Hepatocyte (in vitro differentiated cells): ENCODE results near the gene HIBCH. TPM values are rescaled to one million over a fixed set of nuclear protein-coding genes. Genes with fewer than 3 reads are reported as not detected.

Source experiments
- DNase-seq: peaks from one replicate; pipeline ENCODE4 v3.0.0-alpha.2; 2016; ENCODE audit warnings: low spot score
- H2AFZ ChIP-seq: fragments of 200-600 bp; sonication (generic); 2 replicates; pipeline ENCODE4 v1.6.0; 2016; ENCODE audit warnings: antibody characterized with exemption, mild to moderate bottlenecking
- H3K27ac ChIP-seq: fragments of 200-600 bp; sonication (generic); 2 replicates; pipeline ENCODE4 v1.5.1; 2016; ENCODE audit warnings: mild to moderate bottlenecking
- H3K27me3 ChIP-seq: fragments of 200-600 bp; sonication (generic); 2 replicates; pipeline ENCODE4 v1.6.1; 2016
- H3K36me3 ChIP-seq: fragments of 200-600 bp; sonication (generic); replicated peaks from 2 replicates; pipeline ENCODE4 v1.5.1; 2016; ENCODE audit warnings: low read depth; ENCODE audit not compliant: insufficient read depth
- H3K4me1 ChIP-seq: fragments of 200-600 bp; sonication (generic); 2 replicates; pipeline ENCODE4 v1.5.1; 2016; ENCODE audit warnings: mild to moderate bottlenecking, moderate library complexity; ENCODE audit not compliant: insufficient read depth
- H3K4me2 ChIP-seq: fragments of 200-600 bp; sonication (generic); 2 replicates; pipeline ENCODE4 v1.6.0; 2016
- H3K4me3 ChIP-seq: fragments of 200-600 bp; sonication (generic); 2 replicates; pipeline ENCODE4 v1.5.1; 2016; ENCODE audit warnings: mild to moderate bottlenecking
- H3K79me2 ChIP-seq: fragments of 200-600 bp; sonication (generic); 2 replicates; pipeline ENCODE4 v1.6.0; 2017; ENCODE audit warnings: mild to moderate bottlenecking
- H3K9me2 ChIP-seq: fragments of 200-600 bp; sonication (generic); replicated peaks from 2 replicates; pipeline ENCODE4 v1.6.0; 2017; ENCODE audit warnings: mild to moderate bottlenecking; ENCODE audit not compliant: insufficient read depth
- H3K9me3 ChIP-seq: fragments of 200-600 bp; sonication (generic); 2 replicates; pipeline ENCODE4 v1.5.1; 2016; ENCODE audit warnings: low read depth, mild to moderate bottlenecking
- H4K20me1 ChIP-seq: fragments of 200-600 bp; sonication (generic); 2 replicates; pipeline ENCODE4 v1.6.0; 2016; ENCODE audit warnings: mild to moderate bottlenecking; ENCODE audit not compliant: insufficient read depth, poor library complexity, severe bottlenecking
- EZH2 ChIP-seq: fragments of 200-600 bp; sonication (generic); IDR thresholded peaks from 2 replicates; pipeline ENCODE4 v1.6.1; 2016; ENCODE audit warnings: antibody characterized with exemption, mild to moderate bottlenecking, borderline replicate concordance
- EZH2phosphoT487 ChIP-seq: fragments of 200-600 bp; sonication (generic); IDR thresholded peaks from one replicate; pipeline ENCODE4 v1.6.1; 2018; ENCODE audit warnings: antibody characterized with exemption, mild to moderate bottlenecking, low read depth, moderate library complexity; ENCODE audit not compliant: unreplicated experiment, severe bottlenecking
- WGBS: methylation state at CpG from one replicate; pipeline ENCODE4 v1.1.6; 2016; ENCODE audit warnings: low lambda C conversion rate; ENCODE audit errors: missing lambda C conversion rate; 5-methylcytosine and 5-hydroxymethylcytosine counted together
- polyA plus RNA-seq: library from polyadenylated mRNA; unstranded; fragments of >200 nt; fragmentation: Nextera tagmentation; extraction: Ambion mirVana; gene quantifications from 2 replicates; pipeline ENCODE4 v1.2.1, GENCODE V29; 2016
- total RNA-seq: library from RNA; depleted of rRNA; stranded (reverse); fragments of >200 nt; gene quantifications from 2 replicates; pipeline ENCODE4 v1.2.3, GENCODE V29; 2014
- TF ChIP-seq, protein P1 (sequence below): fragments of 200-600 bp; sonication (generic); IDR thresholded peaks from 2 replicates; pipeline ENCODE4 v1.5.1; 2016; ENCODE audit warnings: antibody characterized with exemption, mild to moderate bottlenecking; ENCODE audit not compliant: poor library complexity

The HIBCH gene
- total and polyA plus RNA-seq, 2 experiments from 2014 or later = 30.9 to 57.0 TPM

DNA sequence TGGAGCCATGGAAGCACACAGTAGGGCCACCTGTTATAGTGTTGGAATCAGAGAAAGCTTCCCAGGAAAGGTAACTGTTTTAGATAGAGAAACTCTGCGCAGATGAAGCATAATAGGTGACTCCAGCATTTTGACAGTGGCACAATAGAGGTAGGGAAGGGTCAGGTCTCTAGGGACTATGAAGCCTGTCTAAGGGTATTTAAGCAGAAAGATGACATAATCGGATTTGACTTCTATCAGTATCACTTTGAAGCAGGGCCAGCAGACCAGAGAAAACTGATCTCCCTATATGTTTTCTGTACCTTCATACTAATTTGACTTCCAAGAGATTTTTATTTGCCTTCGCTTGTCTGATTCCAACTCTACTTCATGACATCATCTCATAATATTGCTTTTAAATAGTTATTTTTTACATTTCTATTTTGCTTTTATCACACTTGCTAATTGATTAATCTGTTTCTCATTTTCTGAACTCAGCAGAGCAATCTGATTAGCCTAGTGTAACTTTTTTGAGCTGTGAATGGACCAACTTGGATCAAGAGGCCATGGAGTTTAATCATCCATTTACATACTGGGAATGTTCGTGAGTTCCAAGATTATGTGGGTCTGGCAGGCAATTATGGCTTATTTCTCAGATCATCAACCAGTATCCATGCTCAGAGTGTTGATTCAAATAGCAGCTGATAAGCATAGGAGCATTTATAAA, 8.4 kb upstream of the HIBCH start:
- Histone ChIP-seq H3K27ac (no peak overlapping the region), H3K4me2 (no peak overlapping the region), H3K4me1 (no peaks in the 10 kb centered on the region), H3K9me2 (no peaks in the 10 kb centered on the region), H3K79me2 (no peaks in the 10 kb centered on the region), H2AFZ (no peak overlapping the region), H3K36me3 (no peaks in the 10 kb centered on the region), H3K4me3 (no peak overlapping the region), H4K20me1 (no peaks in the 10 kb centered on the region), H3K9me3 (no peaks in the 10 kb centered on the region), H3K27me3 (no peaks in the 10 kb centered on the region)
- WGBS = 82% methylated on average over 4 of the region's 4 CpGs
- DNase-seq = no peak
- no peak for TF ChIP-seq EZH2phosphoT487
- TF ChIP-seq, protein P1, sequence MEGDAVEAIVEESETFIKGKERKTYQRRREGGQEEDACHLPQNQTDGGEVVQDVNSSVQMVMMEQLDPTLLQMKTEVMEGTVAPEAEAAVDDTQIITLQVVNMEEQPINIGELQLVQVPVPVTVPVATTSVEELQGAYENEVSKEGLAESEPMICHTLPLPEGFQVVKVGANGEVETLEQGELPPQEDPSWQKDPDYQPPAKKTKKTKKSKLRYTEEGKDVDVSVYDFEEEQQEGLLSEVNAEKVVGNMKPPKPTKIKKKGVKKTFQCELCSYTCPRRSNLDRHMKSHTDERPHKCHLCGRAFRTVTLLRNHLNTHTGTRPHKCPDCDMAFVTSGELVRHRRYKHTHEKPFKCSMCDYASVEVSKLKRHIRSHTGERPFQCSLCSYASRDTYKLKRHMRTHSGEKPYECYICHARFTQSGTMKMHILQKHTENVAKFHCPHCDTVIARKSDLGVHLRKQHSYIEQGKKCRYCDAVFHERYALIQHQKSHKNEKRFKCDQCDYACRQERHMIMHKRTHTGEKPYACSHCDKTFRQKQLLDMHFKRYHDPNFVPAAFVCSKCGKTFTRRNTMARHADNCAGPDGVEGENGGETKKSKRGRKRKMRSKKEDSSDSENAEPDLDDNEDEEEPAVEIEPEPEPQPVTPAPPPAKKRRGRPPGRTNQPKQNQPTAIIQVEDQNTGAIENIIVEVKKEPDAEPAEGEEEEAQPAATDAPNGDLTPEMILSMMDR = no peak
- TF ChIP-seq EZH2 = no peak

DNA sequence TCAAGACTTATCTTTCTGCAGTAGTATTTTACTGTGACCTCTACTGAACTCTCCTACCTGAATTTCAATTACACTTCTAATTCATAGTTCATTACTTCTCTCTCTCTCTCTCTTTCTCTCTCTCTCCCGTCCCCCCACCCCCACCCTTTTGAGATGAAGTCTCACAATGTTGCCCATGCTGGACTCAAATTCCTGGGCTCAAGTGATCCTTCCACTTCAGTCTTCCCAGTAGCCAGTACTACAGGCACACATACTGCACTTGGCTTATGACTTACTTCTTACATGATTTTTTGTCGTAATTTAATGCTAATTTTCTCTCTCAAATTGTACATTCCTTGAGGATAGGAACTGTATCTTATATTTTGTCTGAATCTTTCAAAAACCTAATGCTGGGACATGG, 6.0 kb upstream of the HIBCH start:
- no peaks in the 10 kb centered on the region for H3K27me3 ChIP-seq
- no peaks in the 10 kb centered on the region for H3K79me2 ChIP-seq
- H3K4me3 ChIP-seq = no peak overlapping the region
- no peaks in the 10 kb centered on the region for H3K36me3 ChIP-seq
- WGBS = 67% methylated on average over 2 of the region's 2 CpGs
- no peaks in the 10 kb centered on the region for H4K20me1 ChIP-seq
- H3K9me3 ChIP-seq = no peaks in the 10 kb centered on the region
- H2AFZ ChIP-seq = no peak overlapping the region
- no peak overlapping the region for H3K27ac ChIP-seq
- TF ChIP-seq, protein P1 = no peak
- TF ChIP-seq EZH2phosphoT487 = no peak
- TF ChIP-seq EZH2 = no peak
- no peaks in the 10 kb centered on the region for H3K9me2 ChIP-seq
- DNase-seq = no peak
- H3K4me1 ChIP-seq = no peaks in the 10 kb centered on the region
- H3K4me2 ChIP-seq = no peak overlapping the region

DNA sequence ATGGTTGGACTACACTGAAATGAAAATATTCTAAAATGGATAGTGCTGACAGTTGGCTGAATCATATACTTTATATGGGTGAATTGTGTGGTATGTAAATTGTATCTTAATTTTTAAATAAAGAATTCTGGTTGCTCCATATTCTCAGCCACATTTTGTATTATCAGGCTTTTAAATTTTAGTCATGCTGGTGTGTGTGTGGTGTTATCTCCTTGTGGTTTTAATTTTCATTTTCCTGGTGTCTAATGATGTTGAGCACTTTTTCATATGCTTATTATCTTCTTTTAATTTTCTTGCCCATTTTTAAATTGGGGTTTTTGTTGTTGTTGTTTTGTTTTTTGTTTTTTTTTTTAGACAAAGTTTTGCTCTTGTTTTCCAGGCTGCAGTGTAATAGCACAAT, 3.8 kb upstream of the HIBCH start:
- no peak for DNase-seq
- Histone ChIP-seq H3K4me2 (no peak overlapping the region), H3K9me2 (no peaks in the 10 kb centered on the region), H3K36me3 (no peaks in the 10 kb centered on the region), H3K79me2 (peaks cover 5% of the 10 kb centered on the region), H3K27ac (no peak overlapping the region), H3K9me3 (no peaks in the 10 kb centered on the region), H3K4me3 (no peak overlapping the region), H3K27me3 (no peaks in the 10 kb centered on the region), H3K4me1 (no peaks in the 10 kb centered on the region), H4K20me1 (no peaks in the 10 kb centered on the region), H2AFZ (no peak overlapping the region)
- TF ChIP-seq EZH2phosphoT487 = no peak
- TF ChIP-seq EZH2 = no peak
- TF ChIP-seq, protein P1 = no peak

DNA sequence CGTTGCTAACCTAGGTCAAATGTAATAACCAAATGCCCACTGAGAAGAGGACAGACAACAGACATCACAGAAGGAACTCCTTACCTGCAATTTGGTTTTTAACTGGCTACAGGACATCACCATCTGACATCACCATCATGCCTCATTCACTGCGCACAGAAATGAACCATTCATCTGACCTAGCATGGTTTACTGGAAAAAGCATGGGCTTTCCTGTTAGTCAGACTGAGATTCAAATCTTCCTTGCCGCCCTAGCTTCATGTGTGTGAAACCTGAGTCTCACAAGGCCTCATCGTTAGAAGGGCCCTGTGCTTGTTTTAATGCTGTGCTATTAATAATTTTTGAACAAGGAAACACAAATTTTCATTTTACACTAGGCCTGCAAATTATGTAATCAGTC, 1.1 kb upstream of the HIBCH start:
- no peak for DNase-seq
- H3K4me2 ChIP-seq = peak overlapping the region; percentile 60
- H3K36me3 ChIP-seq = no peaks in the 10 kb centered on the region
- no peaks in the 10 kb centered on the region for H3K9me2 ChIP-seq
- no peak overlapping the region for H3K4me3 ChIP-seq
- peak overlapping the region; percentile 63 for H2AFZ ChIP-seq
- H3K79me2 ChIP-seq = peaks cover 30% of the 10 kb centered on the region
- H3K4me1 ChIP-seq = peaks cover 5% of the 10 kb centered on the region
- WGBS = 95% methylated on average over 4 of the region's 4 CpGs
- peak overlapping the region; percentile 72 for H3K27ac ChIP-seq
- no peak for TF ChIP-seq EZH2
- TF ChIP-seq, protein P1 = no peak
- no peak for TF ChIP-seq EZH2phosphoT487
- no peaks in the 10 kb centered on the region for H3K27me3 ChIP-seq
- H4K20me1 ChIP-seq = no peaks in the 10 kb centered on the region
- H3K9me3 ChIP-seq = no peaks in the 10 kb centered on the region
